K562 (cell line): ENCODE results near the gene ACTG2. TPM values are rescaled to one million over a fixed set of nuclear protein-coding genes. Genes with fewer than 3 reads are reported as not detected.

Experiments used
- ATAC-seq: fragments of 200-7000 bp; cut with Tn5 transposase; 3 replicates; pipeline ENCODE4 v1.9.1; 2020; ENCODE audit warnings: moderate library complexity
- BruUV-seq: library from RNA; stranded (reverse); fragments of 400-500 nt; replicated peaks from 2 replicates; lab custom pipeline; 2021; lab: Mats Ljungman, UMichigan
- CTCF ChIA-PET: fragments of 300-600 bp; formaldehyde crosslinking; extraction: SDS; loops from one replicate; lab custom pipeline; 2021; ENCODE audit warnings: low intra/inter-chr PET ratio; lab: Yijun Ruan, JAX
- POLR2A ChIA-PET: fragments of 300-600, 350-650 bp; sonication (Branson Sonifier 250); formaldehyde crosslinking; extraction: SDS; loops from one replicate; lab custom pipeline; 2021; ENCODE audit warnings: antibody characterized with exemption, inconsistent platforms; lab: Yijun Ruan, JAX
- DNase-seq, 4 experiments: peaks; one replicate each; pipeline versions ENCODE4 v3.0.0 to v3.0.0-alpha.2; 2011 to 2018; ENCODE audit warnings: low spot score in 3 of 4, mixed read lengths in 3 of 4; ENCODE audit errors: extremely low read depth in 1 of 4
- FAIRE-seq: peaks from 2 replicates; lab custom pipeline; 2011; peaks lifted over from hg19 to GRCh38; lab: Jason Lieb, UNC
- H2AFZ ChIP-seq: 2 replicates; pipeline ENCODE4 v1.6.0; 2011; ENCODE audit warnings: low read depth, low read length, control low read depth, inconsistent platforms
- H3K27ac ChIP-seq: fragments of 200-600 bp; 3 replicates; pipeline ENCODE4 v1.8.0; 2011; ENCODE audit warnings: low read depth, mild to moderate bottlenecking, control low read depth, inconsistent platforms, low read length, moderate library complexity, mixed read lengths; ENCODE audit errors: extremely low read depth
- H3K27me3 ChIP-seq, 2 experiments: fragments of 300-600 bp in 1 of 2; 2 replicates in 1 of 2; 3 replicates in 1 of 2; pipeline versions ENCODE4 v1.6.0 to v1.8.0; 2011; ENCODE audit warnings: inconsistent platforms in 2 of 2, low read length in 2 of 2, mild to moderate bottlenecking in 1 of 2, mixed read lengths in 1 of 2, moderate library complexity in 1 of 2; ENCODE audit not compliant: control insufficient read depth in 2 of 2, insufficient read depth in 2 of 2
- H3K36me3 ChIP-seq: fragments of 300-600 bp; 3 replicates; pipeline ENCODE4 v1.8.0; 2011; ENCODE audit warnings: mild to moderate bottlenecking, low read length, inconsistent platforms; ENCODE audit not compliant: control insufficient read depth, insufficient read depth
- H3K4me1 ChIP-seq, 2 experiments: fragments of 200-600 bp in 1 of 2; replicated peaks in 1 of 2; 2 replicates in 1 of 2; 3 replicates in 1 of 2; pipeline versions ENCODE4 v1.5.1 to v1.8.0; 2011; ENCODE audit warnings: inconsistent platforms in 2 of 2, low read length in 2 of 2, mild to moderate bottlenecking in 1 of 2, mixed read lengths in 1 of 2, moderate library complexity in 1 of 2; ENCODE audit not compliant: control insufficient read depth in 2 of 2, insufficient read depth in 2 of 2
- H3K4me2 ChIP-seq: 2 replicates; pipeline ENCODE4 v1.6.1; 2011; ENCODE audit warnings: low read length, control low read depth, inconsistent platforms, mixed read lengths; ENCODE audit not compliant: insufficient read depth
- H3K4me3 ChIP-seq: fragments of 200-600 bp; sonication (generic), shearing (Covaris generic); 2 replicates; pipeline ENCODE4 v1.5.1; 2016; ENCODE audit warnings: control low read depth, inconsistent platforms
- H3K79me2 ChIP-seq: fragments of 200-600 bp; 3 replicates; pipeline ENCODE4 v1.8.0; 2011; ENCODE audit warnings: low read length, inconsistent platforms; ENCODE audit not compliant: control insufficient read depth, insufficient read depth
- H3K9ac ChIP-seq, 2 experiments: 2 replicates each; pipeline versions ENCODE4 v1.6.0 to v1.6.1; 2011; ENCODE audit warnings: low read depth in 2 of 2, low read length in 2 of 2, control low read depth in 1 of 2, inconsistent platforms in 1 of 2, mild to moderate bottlenecking in 1 of 2, mixed read lengths in 1 of 2; ENCODE audit not compliant: insufficient read depth in 1 of 2
- H3K9me1 ChIP-seq: one replicate; pipeline ENCODE4 v1.6.0; 2011; ENCODE audit warnings: inconsistent platforms, mild to moderate bottlenecking, low read length, moderate library complexity; ENCODE audit not compliant: control insufficient read depth, insufficient read depth
- H3K9me3 ChIP-seq: replicated peaks from 2 replicates; pipeline ENCODE4 v1.5.1; 2011; ENCODE audit warnings: low read depth, low read length, inconsistent platforms; ENCODE audit not compliant: control insufficient read depth, insufficient read depth
- H4K20me1 ChIP-seq: replicated peaks from 2 replicates; pipeline ENCODE4 v1.6.1; 2011; ENCODE audit warnings: low read length, inconsistent platforms, mixed read lengths; ENCODE audit not compliant: control insufficient read depth, insufficient read depth
- EP300 ChIP-seq: IDR thresholded peaks from 2 replicates; pipeline ENCODE4 v1.6.1; 2012; ENCODE audit warnings: low read length, improper control_type of control experiment
- HDGF ChIP-seq: fragments of 450-650 bp; IDR thresholded peaks from 2 replicates; pipeline ENCODE4 v1.6.1; 2016
- MIER1 ChIP-seq: fragments of 450-650 bp; IDR thresholded peaks from 2 replicates; pipeline ENCODE4 v1.6.1; 2016; ENCODE audit warnings: antibody characterized with exemption, mild to moderate bottlenecking, low read depth
- POLR3A ChIP-seq: IDR thresholded peaks from 2 replicates; pipeline ENCODE4 v1.6.1; 2011; ENCODE audit warnings: borderline replicate concordance, mild to moderate bottlenecking, moderate library complexity; ENCODE audit not compliant: insufficient read length, insufficient read depth; ENCODE audit errors: extremely low read depth
- RBM15 ChIP-seq: fragments of 200-400 bp; formaldehyde crosslinking; IDR thresholded peaks from 2 replicates; pipeline ENCODE4 v1.6.1; 2018; ENCODE audit warnings: mild to moderate bottlenecking, low read length, moderate library complexity; ENCODE audit not compliant: insufficient read depth
- in situ Hi-C: fragments of 300-500 bp; cut with MboI; formaldehyde crosslinking; loops from 4 replicates; pipeline ENCODE4 v1.15.0; 2018; ENCODE audit warnings: inconsistent platforms, mixed read lengths
- intact Hi-C: fragments of 100-400 bp; cut with micrococcal nuclease; formaldehyde crosslinking; loops from 2 replicates; pipeline ENCODE4 v1.14.2; 2022
- polyA plus RNA-seq, 8 experiments: library from polyadenylated mRNA; depleted of rRNA in 4 of 8; stranded (reverse) in 5 of 8; unstranded in 3 of 8; fragments of >200 nt; fragmentation: Nextera tagmentation in 2 of 8; fragmentation: Illumina TruSeq in 1 of 8; extraction: Ambion mirVana in 2 of 8; extraction: Trizol in 1 of 8; gene quantifications; 2 replicates each; pipeline versions ENCODE4 v1.2.1 to v1.2.3, GENCODE V29; 2011 to 2014; ENCODE audit warnings: inconsistent platforms in 1 of 8, missing spikeins in 1 of 8
- total RNA-seq, 7 experiments: library from RNA; depleted of rRNA in 6 of 7; stranded (reverse); fragments of >200 nt in 6 of 7; fragmentation: Illumina TruSeq in 2 of 7; extraction: Trizol in 2 of 7; gene quantifications; 2 replicates each; pipeline versions ENCODE4 v1.2.1 to v1.2.3, GENCODE V29; 2011 to 2021; ENCODE audit warnings: low replicate concordance in 1 of 7
- TF ChIP-seq, protein P1 (sequence below): fragments of 250-450 bp; sonication (Bioruptor Pico); IDR thresholded peaks from 2 replicates; pipeline ENCODE4 v1.4.0; 2020; ENCODE audit warnings: borderline replicate concordance
- TF ChIP-seq, protein P2 (sequence below): fragments of 450-650 bp; IDR thresholded peaks from 2 replicates; pipeline ENCODE4 v1.6.1; 2016; ENCODE audit warnings: mild to moderate bottlenecking, moderate library complexity
- TF ChIP-seq, protein P3 (sequence below), 3 experiments: IDR thresholded peaks in 2 of 3; conservative IDR thresholded peaks in 1 of 3; 2 replicates each; pipeline ENCODE4 v1.5.1; 2011 to 2012; ENCODE audit warnings: low read length in 3 of 3, mild to moderate bottlenecking in 3 of 3, control low read depth in 2 of 3, improper control_type of control experiment in 1 of 3, inconsistent platforms in 1 of 3, low read depth in 1 of 3, mixed read lengths in 1 of 3, moderate library complexity in 1 of 3; ENCODE audit not compliant: insufficient read depth in 2 of 3

The ACTG2 gene
- total and polyA plus RNA-seq, 9 of the 15 experiments (the other 6 are each of a cell fraction or from before 2014, with no cell fraction given): 0.06 to 0.60 TPM; not detected in 7

DNA sequence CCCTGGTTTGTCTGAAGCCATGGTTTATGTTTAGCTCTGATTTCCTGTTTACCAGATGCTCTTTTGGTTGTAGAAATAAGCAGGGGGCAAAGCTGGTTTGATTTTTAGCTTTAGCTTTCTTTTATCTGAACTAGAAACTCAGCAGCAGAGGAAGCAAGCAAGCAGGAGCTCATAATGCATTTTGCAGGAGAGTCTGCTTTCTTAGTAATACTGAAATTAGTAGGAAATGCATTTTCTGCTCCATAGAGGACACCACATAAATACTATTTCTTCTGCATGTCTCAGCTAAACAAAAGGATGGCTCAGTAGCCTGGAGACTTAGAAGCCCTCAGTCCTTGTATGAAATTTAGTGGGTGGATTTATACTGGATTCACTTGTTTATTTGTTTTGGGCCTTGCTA lies 57.0 kb downstream of the ACTG2 start:
- Histone ChIP-seq H3K27ac (no peak overlapping the region), H3K9me1 (no peaks in the 10 kb centered on the region), H3K79me2 (peaks cover 7% of the 10 kb centered on the region; the same call in 2 of the 3 replicates), H3K9ac (no peak overlapping the region), H4K20me1 (no peaks in the 10 kb centered on the region), H3K4me3 (no peak overlapping the region), H3K27me3 (no peaks in the 10 kb centered on the region), H3K4me2 (no peak overlapping the region), H2AFZ (no peak overlapping the region), H3K9me3 (no peaks in the 10 kb centered on the region), H3K4me1 (no peaks in the 10 kb centered on the region; a peak in 1 of 5 replicates), H3K36me3 (peaks cover 93% of the 10 kb centered on the region)
- no TSS peak for BruUV-seq
- no peak for ATAC-seq
- intact Hi-C loops: no loop called here
- CTCF ChIA-PET: no interaction called here
- in situ Hi-C loops: no loop called here
- POLR2A ChIA-PET: interaction anchor here (0.6 to 1.4 kb wide), 5 partner anchors 9 to 931 kb away, joined by 3 to 4 read pairs (median 3); no protein-coding TSS in a partner anchor
- DNase-seq: no peak
- FAIRE-seq: no peak
- TF ChIP-seq, protein P1, sequence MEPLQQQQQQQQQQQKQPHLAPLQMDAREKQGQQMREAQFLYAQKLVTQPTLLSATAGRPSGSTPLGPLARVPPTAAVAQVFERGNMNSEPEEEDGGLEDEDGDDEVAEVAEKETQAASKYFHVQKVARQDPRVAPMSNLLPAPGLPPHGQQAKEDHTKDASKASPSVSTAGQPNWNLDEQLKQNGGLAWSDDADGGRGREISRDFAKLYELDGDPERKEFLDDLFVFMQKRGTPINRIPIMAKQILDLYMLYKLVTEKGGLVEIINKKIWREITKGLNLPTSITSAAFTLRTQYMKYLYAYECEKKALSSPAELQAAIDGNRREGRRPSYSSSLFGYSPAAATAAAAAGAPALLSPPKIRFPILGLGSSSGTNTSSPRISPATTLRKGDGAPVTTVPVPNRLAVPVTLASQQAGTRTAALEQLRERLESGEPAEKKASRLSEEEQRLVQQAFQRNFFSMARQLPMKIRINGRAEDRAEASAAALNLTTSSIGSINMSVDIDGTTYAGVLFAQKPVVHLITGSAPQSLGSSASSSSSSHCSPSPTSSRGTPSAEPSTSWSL (CRISPR knock-in tag): no peak
- TF ChIP-seq, protein P2, sequence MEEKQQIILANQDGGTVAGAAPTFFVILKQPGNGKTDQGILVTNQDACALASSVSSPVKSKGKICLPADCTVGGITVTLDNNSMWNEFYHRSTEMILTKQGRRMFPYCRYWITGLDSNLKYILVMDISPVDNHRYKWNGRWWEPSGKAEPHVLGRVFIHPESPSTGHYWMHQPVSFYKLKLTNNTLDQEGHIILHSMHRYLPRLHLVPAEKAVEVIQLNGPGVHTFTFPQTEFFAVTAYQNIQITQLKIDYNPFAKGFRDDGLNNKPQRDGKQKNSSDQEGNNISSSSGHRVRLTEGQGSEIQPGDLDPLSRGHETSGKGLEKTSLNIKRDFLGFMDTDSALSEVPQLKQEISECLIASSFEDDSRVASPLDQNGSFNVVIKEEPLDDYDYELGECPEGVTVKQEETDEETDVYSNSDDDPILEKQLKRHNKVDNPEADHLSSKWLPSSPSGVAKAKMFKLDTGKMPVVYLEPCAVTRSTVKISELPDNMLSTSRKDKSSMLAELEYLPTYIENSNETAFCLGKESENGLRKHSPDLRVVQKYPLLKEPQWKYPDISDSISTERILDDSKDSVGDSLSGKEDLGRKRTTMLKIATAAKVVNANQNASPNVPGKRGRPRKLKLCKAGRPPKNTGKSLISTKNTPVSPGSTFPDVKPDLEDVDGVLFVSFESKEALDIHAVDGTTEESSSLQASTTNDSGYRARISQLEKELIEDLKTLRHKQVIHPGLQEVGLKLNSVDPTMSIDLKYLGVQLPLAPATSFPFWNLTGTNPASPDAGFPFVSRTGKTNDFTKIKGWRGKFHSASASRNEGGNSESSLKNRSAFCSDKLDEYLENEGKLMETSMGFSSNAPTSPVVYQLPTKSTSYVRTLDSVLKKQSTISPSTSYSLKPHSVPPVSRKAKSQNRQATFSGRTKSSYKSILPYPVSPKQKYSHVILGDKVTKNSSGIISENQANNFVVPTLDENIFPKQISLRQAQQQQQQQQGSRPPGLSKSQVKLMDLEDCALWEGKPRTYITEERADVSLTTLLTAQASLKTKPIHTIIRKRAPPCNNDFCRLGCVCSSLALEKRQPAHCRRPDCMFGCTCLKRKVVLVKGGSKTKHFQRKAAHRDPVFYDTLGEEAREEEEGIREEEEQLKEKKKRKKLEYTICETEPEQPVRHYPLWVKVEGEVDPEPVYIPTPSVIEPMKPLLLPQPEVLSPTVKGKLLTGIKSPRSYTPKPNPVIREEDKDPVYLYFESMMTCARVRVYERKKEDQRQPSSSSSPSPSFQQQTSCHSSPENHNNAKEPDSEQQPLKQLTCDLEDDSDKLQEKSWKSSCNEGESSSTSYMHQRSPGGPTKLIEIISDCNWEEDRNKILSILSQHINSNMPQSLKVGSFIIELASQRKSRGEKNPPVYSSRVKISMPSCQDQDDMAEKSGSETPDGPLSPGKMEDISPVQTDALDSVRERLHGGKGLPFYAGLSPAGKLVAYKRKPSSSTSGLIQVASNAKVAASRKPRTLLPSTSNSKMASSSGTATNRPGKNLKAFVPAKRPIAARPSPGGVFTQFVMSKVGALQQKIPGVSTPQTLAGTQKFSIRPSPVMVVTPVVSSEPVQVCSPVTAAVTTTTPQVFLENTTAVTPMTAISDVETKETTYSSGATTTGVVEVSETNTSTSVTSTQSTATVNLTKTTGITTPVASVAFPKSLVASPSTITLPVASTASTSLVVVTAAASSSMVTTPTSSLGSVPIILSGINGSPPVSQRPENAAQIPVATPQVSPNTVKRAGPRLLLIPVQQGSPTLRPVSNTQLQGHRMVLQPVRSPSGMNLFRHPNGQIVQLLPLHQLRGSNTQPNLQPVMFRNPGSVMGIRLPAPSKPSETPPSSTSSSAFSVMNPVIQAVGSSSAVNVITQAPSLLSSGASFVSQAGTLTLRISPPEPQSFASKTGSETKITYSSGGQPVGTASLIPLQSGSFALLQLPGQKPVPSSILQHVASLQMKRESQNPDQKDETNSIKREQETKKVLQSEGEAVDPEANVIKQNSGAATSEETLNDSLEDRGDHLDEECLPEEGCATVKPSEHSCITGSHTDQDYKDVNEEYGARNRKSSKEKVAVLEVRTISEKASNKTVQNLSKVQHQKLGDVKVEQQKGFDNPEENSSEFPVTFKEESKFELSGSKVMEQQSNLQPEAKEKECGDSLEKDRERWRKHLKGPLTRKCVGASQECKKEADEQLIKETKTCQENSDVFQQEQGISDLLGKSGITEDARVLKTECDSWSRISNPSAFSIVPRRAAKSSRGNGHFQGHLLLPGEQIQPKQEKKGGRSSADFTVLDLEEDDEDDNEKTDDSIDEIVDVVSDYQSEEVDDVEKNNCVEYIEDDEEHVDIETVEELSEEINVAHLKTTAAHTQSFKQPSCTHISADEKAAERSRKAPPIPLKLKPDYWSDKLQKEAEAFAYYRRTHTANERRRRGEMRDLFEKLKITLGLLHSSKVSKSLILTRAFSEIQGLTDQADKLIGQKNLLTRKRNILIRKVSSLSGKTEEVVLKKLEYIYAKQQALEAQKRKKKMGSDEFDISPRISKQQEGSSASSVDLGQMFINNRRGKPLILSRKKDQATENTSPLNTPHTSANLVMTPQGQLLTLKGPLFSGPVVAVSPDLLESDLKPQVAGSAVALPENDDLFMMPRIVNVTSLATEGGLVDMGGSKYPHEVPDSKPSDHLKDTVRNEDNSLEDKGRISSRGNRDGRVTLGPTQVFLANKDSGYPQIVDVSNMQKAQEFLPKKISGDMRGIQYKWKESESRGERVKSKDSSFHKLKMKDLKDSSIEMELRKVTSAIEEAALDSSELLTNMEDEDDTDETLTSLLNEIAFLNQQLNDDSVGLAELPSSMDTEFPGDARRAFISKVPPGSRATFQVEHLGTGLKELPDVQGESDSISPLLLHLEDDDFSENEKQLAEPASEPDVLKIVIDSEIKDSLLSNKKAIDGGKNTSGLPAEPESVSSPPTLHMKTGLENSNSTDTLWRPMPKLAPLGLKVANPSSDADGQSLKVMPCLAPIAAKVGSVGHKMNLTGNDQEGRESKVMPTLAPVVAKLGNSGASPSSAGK: no peak
- TF ChIP-seq RBM15: no peak
- TF ChIP-seq, protein P3, sequence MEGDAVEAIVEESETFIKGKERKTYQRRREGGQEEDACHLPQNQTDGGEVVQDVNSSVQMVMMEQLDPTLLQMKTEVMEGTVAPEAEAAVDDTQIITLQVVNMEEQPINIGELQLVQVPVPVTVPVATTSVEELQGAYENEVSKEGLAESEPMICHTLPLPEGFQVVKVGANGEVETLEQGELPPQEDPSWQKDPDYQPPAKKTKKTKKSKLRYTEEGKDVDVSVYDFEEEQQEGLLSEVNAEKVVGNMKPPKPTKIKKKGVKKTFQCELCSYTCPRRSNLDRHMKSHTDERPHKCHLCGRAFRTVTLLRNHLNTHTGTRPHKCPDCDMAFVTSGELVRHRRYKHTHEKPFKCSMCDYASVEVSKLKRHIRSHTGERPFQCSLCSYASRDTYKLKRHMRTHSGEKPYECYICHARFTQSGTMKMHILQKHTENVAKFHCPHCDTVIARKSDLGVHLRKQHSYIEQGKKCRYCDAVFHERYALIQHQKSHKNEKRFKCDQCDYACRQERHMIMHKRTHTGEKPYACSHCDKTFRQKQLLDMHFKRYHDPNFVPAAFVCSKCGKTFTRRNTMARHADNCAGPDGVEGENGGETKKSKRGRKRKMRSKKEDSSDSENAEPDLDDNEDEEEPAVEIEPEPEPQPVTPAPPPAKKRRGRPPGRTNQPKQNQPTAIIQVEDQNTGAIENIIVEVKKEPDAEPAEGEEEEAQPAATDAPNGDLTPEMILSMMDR (IDR thresholded peaks at IDR 0.05 in 2 of 3, conservative IDR thresholded peaks at IDR 0.05 in 1 of 3; ENCODE audit: insufficient read depth in 2 of 3, low read depth in 1 of 3, low read length in 3 of 3): no peak
- TF ChIP-seq EP300: no peak
- TF ChIP-seq MIER1: no peak
- TF ChIP-seq POLR3A: no peak
- TF ChIP-seq HDGF: no peak
